Right lobe of liver (tissue), 6 donors: ENCODE measurements around the gene HOXC11. TPM values are rescaled to one million over a fixed set of nuclear protein-coding genes. Genes with fewer than 3 reads are reported as not detected.

Source experiments
- ATAC-seq, 4 donors: fragments of 200-7000 bp; cut with Tn5 transposase; one replicate each; pipeline ENCODE4 v1.9.1; 2020; ENCODE audit warnings: mild to moderate bottlenecking in 4 of 4, moderate library complexity in 4 of 4
- DNase-seq, 3 donors: peaks; one replicate each; pipeline ENCODE4 v3.0.0-alpha.2; 2020
- H3K27ac ChIP-seq, 3 donors: fragments of 200-600 bp; one replicate each; pipeline ENCODE4 v1.8.0; 2022
- H3K27me3 ChIP-seq, 2 donors: fragments of 200-600 bp; one replicate each; pipeline ENCODE4 v1.8.0; 2022
- H3K36me3 ChIP-seq, 4 donors: fragments of 200-600 bp; sonication (generic) in 1 of 4; one replicate each; pipeline versions ENCODE4 v1.5.1 to v1.8.0; 2017 to 2022; ENCODE audit warnings: control low read depth in 1 of 4
- H3K4me1 ChIP-seq, 4 donors: fragments of 200-600 bp; sonication (generic) in 1 of 4; one replicate each; pipeline versions ENCODE4 v1.5.1 to v1.8.0; 2017 to 2022; ENCODE audit warnings: control low read depth in 1 of 4
- H3K4me3 ChIP-seq, 3 donors: fragments of 200-600 bp; one replicate each; pipeline ENCODE4 v1.8.0; 2022
- H3K9me3 ChIP-seq, 4 donors: fragments of 200-600 bp; sonication (generic) in 1 of 4; one replicate each; pipeline versions ENCODE4 v1.5.1 to v1.8.0; 2017 to 2022; ENCODE audit warnings: control low read depth in 1 of 4
- POLR2A ChIP-seq: fragments of 450-650 bp; IDR thresholded peaks from one replicate; pipeline ENCODE4 v1.6.1; 2017; ENCODE audit warnings: antibody characterized with exemption, mild to moderate bottlenecking
- WGBS: methylation state at CpG from one replicate; pipeline ENCODE4 v1.1.6; 2018; ENCODE audit warnings: low coverage, low lambda C conversion rate; ENCODE audit not compliant: insufficient coverage; ENCODE audit errors: missing lambda C conversion rate; 5-methylcytosine and 5-hydroxymethylcytosine counted together
- intact Hi-C, 2 donors: fragments of 100-400 bp; cut with DNase I; formaldehyde crosslinking; loops; one replicate each; pipeline versions ENCODE4 v1.11.2 to v1.14.1; 2022
- long read RNA-seq: library from polyadenylated mRNA; unstranded; transcript quantifications from one replicate; pipeline ENCODE4 v2.0.0, GENCODE V29; 2019
- total RNA-seq, 6 experiments: library from RNA; depleted of rRNA in 2 of 6; stranded (reverse); fragments of >200 nt in 2 of 6; fragmentation: NEBNext Ultra II Directional in 3 of 6; extraction: Animal tissue kit (Norgen Biotek cat#: 25700) in 3 of 6; gene quantifications; one replicate each; pipeline versions ENCODE4 v1.1.0 to v1.2.4, GENCODE V29; 2016 to 2023
- TF ChIP-seq, protein P1 (sequence below), 4 donors: fragments of 200-600 bp in 3 of 4; fragments of 450-650 bp in 1 of 4; IDR thresholded peaks; one replicate each; pipeline versions ENCODE4 v1.5.1 to v1.8.0; 2016 to 2022; ENCODE audit warnings: antibody characterized with exemption in 4 of 4, mild to moderate bottlenecking in 2 of 4
- donor health status: DM: no; HTN: yes; CAD: no.
- donor health status: DM: no; HTN: no; CAD: no.
- donor health status: DM: no; HTN: no; CAD: no.
- donor health status: DM: no; HTN: yes; CAD: no.
- donor health status: DM: no; HTN: yes; CAD: no.

HOXC11 gene
- total RNA-seq, result not detected
- long read RNA-seq, result 0 reads

DNA sequence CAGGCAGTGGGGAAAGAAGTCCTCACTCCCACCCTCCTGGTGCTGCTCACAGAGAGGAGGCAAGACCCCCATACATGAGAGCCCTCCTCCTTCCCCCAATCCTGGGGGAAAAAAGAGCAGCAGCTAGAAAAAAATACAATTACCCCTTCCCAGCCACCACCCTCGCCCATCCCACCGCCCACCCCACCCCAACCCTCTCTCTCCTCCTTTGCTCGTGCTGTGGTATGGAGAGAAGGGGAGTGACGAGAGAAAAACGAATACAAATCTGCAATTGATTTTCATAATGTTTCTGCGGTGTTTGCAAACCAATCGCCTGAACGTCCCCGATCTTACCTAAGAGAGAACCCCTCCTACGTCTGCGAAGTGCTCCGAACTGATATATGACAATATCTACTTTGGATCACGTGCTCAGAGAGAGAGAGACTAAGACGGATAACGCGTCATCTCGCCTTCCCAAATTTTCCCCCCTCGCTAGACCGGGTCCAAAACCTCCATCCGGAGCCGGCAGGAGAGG lies at the start of gene HOXC11:
Gene HOXC11 (plus strand): TSS at position 405 of the 514 bp plus-strand sequence. CDS start 116 bp downstream, outside the sequence.
- no peak within 1 kb of the TSS for H3K27ac ChIP-seq
- H3K4me3 ChIP-seq, result no peak within 1 kb of the TSS
- H3K36me3 ChIP-seq, result no peaks in the 10 kb centered on the region
- no peak for TF ChIP-seq POLR2A
- TF ChIP-seq, protein P1, sequence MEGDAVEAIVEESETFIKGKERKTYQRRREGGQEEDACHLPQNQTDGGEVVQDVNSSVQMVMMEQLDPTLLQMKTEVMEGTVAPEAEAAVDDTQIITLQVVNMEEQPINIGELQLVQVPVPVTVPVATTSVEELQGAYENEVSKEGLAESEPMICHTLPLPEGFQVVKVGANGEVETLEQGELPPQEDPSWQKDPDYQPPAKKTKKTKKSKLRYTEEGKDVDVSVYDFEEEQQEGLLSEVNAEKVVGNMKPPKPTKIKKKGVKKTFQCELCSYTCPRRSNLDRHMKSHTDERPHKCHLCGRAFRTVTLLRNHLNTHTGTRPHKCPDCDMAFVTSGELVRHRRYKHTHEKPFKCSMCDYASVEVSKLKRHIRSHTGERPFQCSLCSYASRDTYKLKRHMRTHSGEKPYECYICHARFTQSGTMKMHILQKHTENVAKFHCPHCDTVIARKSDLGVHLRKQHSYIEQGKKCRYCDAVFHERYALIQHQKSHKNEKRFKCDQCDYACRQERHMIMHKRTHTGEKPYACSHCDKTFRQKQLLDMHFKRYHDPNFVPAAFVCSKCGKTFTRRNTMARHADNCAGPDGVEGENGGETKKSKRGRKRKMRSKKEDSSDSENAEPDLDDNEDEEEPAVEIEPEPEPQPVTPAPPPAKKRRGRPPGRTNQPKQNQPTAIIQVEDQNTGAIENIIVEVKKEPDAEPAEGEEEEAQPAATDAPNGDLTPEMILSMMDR (IDR thresholded peaks at IDR 0.05), result no peak
- intact Hi-C loops, result no loop called here
- no peaks in the 10 kb centered on the region for H3K9me3 ChIP-seq
- peaks cover 10 to 45% of the 10 kb centered on the region in 2 donors for H3K27me3 ChIP-seq
- no peak for DNase-seq
- peaks cover 0 to 5% (median 0%) of the 10 kb centered on the region in 4 donors for H3K4me1 ChIP-seq
- ATAC-seq, result no peak
- WGBS, result 8% methylated on average over 19 of the region's 21 CpGs

DNA sequence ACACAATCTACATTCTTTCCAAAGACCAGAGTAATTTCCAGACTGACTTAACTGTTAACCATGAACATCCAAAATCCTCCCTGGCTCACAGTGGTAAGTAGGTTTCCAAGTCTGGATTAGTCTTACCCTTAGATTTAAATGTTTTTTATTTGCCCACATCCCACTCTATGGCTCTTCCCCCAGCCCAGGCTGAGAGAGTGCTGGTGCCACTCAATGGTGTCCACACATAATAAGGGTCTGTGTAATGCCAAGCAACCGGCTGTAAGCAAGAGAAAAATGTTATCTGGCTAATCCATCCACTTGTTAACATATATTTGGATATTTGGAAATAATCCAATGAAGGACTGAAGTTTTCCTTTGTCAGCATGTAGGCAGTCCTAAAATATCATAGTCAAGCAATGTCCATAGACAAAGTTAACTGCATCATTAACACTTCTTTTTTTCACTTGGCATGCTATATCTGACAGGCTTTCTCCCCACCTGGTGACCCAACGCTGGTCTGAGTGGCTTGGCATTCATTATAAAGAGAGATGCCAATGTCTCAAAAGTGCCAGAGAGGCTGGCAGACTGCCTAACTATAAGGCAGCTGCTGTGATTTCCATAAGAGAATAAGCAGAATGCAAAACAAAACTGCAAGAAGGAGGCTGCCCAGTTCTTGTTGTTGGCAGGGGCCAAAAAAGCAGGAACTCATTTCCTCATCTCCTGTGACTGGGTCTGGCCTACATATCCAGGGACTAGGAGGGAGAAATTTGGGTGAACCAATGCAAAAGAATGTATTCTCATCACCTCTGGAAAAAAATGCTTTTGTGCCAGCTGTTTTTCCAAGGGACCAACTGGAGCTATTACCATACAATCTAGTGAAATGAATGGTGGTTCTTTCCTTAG lies 48.2 kb upstream of the HOXC11 start:
- no peaks in the 10 kb centered on the region for H3K9me3 ChIP-seq
- DNase-seq (no peak), ATAC-seq (no peak)
- no peaks in the 10 kb centered on the region for H3K36me3 ChIP-seq
- no peak overlapping the region for H3K27ac ChIP-seq
- WGBS, result 15% methylated on average over 2 of the region's 2 CpGs
- intact Hi-C loops, result no loop called here
- H3K4me1 ChIP-seq, result no peaks in the 10 kb centered on the region
- H3K27me3 ChIP-seq, result peaks cover 0 to 18% of the 10 kb centered on the region in 2 donors
- TF ChIP-seq POLR2A, result no peak
- TF ChIP-seq, protein P1 (IDR thresholded peaks at IDR 0.05), result no peak
- H3K4me3 ChIP-seq, result no peak overlapping the region

DNA sequence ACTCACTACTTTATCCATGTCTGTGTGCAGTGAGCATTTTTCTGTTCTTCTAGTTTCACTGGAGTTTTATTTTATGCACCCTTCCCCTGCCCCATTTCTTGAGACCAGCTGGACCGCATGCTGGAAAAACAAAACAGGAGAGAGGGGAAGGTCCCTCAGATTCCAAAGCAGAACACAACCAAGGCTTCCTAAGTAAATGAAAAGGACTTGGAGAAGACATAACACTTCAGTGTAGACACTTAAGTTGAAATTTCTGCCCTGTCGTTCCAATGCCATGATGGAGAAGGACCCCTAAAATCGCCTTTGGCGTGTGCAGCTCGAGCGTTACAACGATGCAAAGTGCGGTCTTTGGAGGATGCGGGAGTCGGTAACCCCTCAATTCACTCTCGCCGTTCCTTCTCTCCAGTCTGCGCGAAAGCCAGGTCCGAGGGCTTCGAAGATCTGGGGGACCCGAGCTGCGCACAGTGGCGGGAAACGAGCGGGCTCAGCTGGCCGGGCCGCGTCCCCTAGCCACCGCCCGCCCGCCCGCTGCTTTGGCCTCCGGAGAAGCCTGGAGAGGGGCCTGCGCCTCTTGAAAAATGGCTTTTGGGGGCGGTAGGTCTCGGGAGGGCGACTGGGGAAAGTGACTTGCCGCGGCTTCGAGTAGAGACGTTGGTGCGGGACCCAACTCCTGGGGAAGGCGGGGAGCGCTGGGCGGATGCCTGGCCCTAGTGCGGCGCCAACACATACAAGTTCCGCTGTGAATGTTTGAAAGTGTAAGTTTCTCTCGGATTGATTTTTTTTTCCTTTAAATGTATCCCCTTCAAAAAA lies 45.5 kb upstream of the HOXC11 start:
- ATAC-seq (no peak), DNase-seq (no peak)
- Histone ChIP-seq H3K36me3 (no peaks in the 10 kb centered on the region), H3K9me3 (no peaks in the 10 kb centered on the region), H3K27me3 (peaks cover 0 to 22% of the 10 kb centered on the region in 2 donors), H3K27ac (no peak overlapping the region), H3K4me3 (no peak overlapping the region), H3K4me1 (no peaks in the 10 kb centered on the region)
- no peak for TF ChIP-seq POLR2A
- TF ChIP-seq, protein P1 (IDR thresholded peaks at IDR 0.05), result no peak
- 4% methylated on average over 37 of the region's 45 CpGs for WGBS
- intact Hi-C loops, result no loop called here

DNA sequence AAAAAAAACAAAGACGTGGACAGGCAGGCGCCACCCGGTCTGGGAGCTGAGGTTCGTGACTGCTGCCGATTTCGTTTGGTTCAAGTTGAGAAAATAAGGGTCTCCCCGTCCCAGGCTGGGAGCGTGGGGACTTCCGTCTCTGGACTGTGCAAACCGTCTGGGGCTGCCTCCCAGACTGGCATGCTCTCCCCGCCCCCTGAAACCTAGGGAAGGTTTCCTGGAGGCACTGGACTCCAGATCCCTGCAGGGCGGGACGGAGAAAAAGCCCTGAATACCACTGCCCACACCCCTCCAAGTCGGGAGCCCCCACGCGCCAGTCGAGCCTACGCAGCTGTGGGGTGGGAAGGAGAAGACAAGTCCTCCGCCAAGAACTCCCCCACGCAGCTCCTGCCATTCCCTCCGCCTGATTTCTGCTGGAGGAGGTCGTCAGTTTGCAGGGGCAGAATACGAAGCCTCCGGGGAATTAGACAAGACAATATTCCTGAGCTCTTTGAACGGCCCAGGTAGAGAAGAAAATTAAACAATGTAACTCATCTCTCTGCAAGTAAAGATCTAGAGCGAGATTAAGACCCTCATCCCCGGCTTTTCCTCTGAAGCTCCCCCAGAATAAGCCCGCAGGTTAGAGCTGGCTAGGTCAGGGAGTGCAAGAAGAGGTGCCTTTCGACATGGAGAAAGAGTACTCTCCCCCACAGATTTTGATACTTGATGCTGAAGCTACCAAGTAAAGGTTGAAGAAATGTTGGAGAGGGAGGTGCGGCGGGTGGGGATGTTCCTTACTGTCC lies 44.7 kb upstream of the HOXC11 start:
- Histone ChIP-seq H3K27me3 (peaks cover 0 to 22% of the 10 kb centered on the region in 2 donors), H3K36me3 (no peaks in the 10 kb centered on the region), H3K4me3 (no peak overlapping the region), H3K9me3 (no peaks in the 10 kb centered on the region), H3K4me1 (no peaks in the 10 kb centered on the region), H3K27ac (no peak overlapping the region)
- DNase-seq (no peak), ATAC-seq (no peak)
- WGBS, result 4% methylated on average over 26 of the region's 31 CpGs
- no peak for TF ChIP-seq POLR2A
- TF ChIP-seq, protein P1 (IDR thresholded peaks at IDR 0.05), result no peak
- intact Hi-C loops, result no loop called here
